ENCODE results near the gene RBM33. TPM values are rescaled to one million over a fixed set of nuclear protein-coding genes. Genes with fewer than 3 reads are reported as not detected.
A peak's percentile ranks its signal among the peaks of the same experiment; 100 is the strongest.

RBM33 gene
- total and polyA plus RNA-seq, 2 of the 13 experiments (the other 11 are each of a cell fraction or from before 2014, with no cell fraction given): 12.4 to 28.9 TPM

DNA sequence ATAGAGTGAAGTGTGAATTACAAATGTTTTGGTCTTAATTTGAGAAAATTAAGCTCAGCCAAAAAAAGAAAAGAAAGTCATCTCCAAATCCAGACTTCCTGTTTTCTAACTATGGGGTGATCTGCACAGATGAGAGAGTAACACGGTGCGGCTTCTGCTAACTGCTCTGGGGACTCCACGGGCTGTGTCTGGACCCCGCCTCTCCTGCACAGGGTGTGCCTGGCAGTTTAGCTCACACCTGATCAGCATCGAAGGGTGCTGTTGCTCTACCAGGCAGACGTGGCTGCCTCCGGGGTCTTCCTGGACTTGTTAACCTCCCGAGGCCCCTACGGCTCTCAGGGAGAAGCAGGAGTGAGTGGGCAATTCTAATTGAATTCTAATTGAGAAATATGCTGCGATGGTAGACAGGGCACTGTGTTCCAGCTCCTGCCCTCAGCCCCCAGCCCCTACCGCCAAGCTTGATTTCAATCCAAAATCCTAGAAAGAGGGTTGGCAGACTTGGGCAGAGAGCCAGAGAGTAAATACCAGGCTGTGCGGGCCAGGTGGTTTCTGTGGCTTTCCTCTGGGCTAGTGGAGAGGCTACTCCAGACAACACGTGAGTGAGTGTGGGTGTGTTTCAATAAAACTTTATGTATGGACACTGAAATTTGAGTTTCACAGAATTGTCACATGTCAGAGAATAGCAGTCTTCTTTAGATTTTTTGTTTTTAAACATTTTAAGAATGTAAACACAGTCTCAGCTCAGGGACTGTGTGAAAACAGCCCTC lies 154.4 kb downstream of the RBM33 start:
- Histone ChIP-seq H4K20me1 (ENCODE audit: insufficient read depth, low read length) (no peaks in the 10 kb centered on the region), H3K4me3 (replicated peaks in 1 of 3; ENCODE audit: insufficient read depth in 1 of 3, low read depth in 2 of 3, low read length in 3 of 3) (no peak overlapping the region), H3K79me2 (ENCODE audit: insufficient read depth, low read length) (no peaks in the 10 kb centered on the region), H3K27me3 (ENCODE audit: control insufficient read depth in 1 of 2, insufficient read depth in 2 of 2, low read length in 2 of 2) (peaks cover 7 to 38% of the 10 kb centered on the region in 2 experiments; a peak in 4 of 5 replicates), H3K4me2 (ENCODE audit: low read depth, low read length) (no peak overlapping the region), H3K9me3 (ENCODE audit: low read length) (no peaks in the 10 kb centered on the region), H3K4me1 (ENCODE audit: insufficient read depth, low read length) (peaks cover 42% of the 10 kb centered on the region), H3K27ac (ENCODE audit: extremely low read length, insufficient read depth, low read length) (no peak overlapping the region), H2AFZ (ENCODE audit: low read length) (no peak overlapping the region), H3K36me3 (replicated peaks in 1 of 2; ENCODE audit: control insufficient read depth in 1 of 2, insufficient read depth in 2 of 2, low read length in 2 of 2) (no peaks in the 10 kb centered on the region), H3K9ac (ENCODE audit: insufficient read depth, low read depth, low read length) (no peak overlapping the region)
- in situ Hi-C loops (cut with HindIII; ENCODE audit: extremely low pct_ligation_motif_present, low pct_unique_long_range_greater_than_20kb) (loop anchor here (5.0 kb wide), 1 partner anchor 1018 kb away; no protein-coding TSS in a partner anchor), intact Hi-C loops (cut with micrococcal nuclease; ENCODE audit: unreplicated experiment) (loop anchor here (5.0 kb wide), 1 partner anchor 1018 kb away; no protein-coding TSS in a partner anchor)
- ATAC-seq (no peak), DNase-seq (ENCODE audit: low spot score) (no peak), FAIRE-seq (no peak)
- WGBS (ENCODE audit: low lambda C conversion rate): 33% methylated on average over 7 of the region's 13 CpGs
- no TSS peak for BruUV-seq (replicated peaks)
- no peak for TF ChIP-seq ZSCAN21 (CRISPR knock-in tag; IDR thresholded peaks at IDR 0.05; ENCODE audit: borderline replicate concordance)
- TF ChIP-seq DNMT3B (CRISPR knock-in tag; conservative IDR thresholded peaks at IDR 0.05): no peak
- TF ChIP-seq, protein P1, sequence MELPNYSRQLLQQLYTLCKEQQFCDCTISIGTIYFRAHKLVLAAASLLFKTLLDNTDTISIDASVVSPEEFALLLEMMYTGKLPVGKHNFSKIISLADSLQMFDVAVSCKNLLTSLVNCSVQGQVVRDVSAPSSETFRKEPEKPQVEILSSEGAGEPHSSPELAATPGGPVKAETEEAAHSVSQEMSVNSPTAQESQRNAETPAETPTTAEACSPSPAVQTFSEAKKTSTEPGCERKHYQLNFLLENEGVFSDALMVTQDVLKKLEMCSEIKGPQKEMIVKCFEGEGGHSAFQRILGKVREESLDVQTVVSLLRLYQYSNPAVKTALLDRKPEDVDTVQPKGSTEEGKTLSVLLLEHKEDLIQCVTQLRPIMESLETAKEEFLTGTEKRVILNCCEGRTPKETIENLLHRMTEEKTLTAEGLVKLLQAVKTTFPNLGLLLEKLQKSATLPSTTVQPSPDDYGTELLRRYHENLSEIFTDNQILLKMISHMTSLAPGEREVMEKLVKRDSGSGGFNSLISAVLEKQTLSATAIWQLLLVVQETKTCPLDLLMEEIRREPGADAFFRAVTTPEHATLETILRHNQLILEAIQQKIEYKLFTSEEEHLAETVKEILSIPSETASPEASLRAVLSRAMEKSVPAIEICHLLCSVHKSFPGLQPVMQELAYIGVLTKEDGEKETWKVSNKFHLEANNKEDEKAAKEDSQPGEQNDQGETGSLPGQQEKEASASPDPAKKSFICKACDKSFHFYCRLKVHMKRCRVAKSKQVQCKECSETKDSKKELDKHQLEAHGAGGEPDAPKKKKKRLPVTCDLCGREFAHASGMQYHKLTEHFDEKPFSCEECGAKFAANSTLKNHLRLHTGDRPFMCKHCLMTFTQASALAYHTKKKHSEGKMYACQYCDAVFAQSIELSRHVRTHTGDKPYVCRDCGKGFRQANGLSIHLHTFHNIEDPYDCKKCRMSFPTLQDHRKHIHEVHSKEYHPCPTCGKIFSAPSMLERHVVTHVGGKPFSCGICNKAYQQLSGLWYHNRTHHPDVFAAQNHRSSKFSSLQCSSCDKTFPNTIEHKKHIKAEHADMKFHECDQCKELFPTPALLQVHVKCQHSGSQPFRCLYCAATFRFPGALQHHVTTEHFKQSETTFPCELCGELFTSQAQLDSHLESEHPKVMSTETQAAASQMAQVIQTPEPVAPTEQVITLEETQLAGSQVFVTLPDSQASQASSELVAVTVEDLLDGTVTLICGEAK (IDR thresholded peaks at IDR 0.05): peak; percentile 49
- TF ChIP-seq, protein P1 (CRISPR knock-in tag; IDR thresholded peaks at IDR 0.05): peak; percentile 97
- no peak for TF ChIP-seq U2AF2 (IDR thresholded peaks at IDR 0.05; ENCODE audit: low read depth, low read length)
- TF ChIP-seq ZSCAN29 (CRISPR knock-in tag; conservative IDR thresholded peaks at IDR 0.05): no peak
- no peak for TF ChIP-seq HMGXB3 (CRISPR knock-in tag; IDR thresholded peaks at IDR 0.05; ENCODE audit: borderline replicate concordance)
- peak; percentile 81 for TF ChIP-seq BCL6 (CRISPR knock-in tag; IDR thresholded peaks at IDR 0.05)
- no peak for TF ChIP-seq KDM3A (CRISPR knock-in tag; IDR thresholded peaks at IDR 0.05; ENCODE audit: low read depth)
- ChIA-PET CTCF (ENCODE audit: low intra/inter-chr PET ratio, low total read pairs) (no interaction called here), POLR2A (interaction anchor here (2.1 kb wide), 1 partner anchor 10 kb away, joined by 8 read pairs; no protein-coding TSS in a partner anchor)
